ENCODE measurements around the gene WRAP73.

DNA sequence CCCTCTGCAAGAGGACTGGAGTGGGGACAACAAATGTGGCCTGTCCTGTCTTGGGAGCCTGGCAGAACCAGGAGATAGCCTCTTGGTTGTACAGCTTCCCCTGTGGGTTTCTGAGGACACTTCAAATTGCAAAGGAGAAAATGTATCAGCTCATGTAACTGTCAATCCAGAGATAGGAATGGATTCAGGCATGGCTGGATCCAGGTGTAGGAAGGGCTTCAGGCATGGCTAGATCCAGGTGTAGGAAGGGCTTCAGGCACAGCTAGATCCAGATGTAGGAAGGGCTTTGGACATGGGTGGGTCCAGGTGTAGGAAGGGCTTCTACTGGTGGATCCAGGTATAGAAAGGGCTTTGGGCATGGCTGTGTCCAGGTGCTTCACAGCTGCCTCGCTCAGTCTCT, 33.3 kb upstream of the WRAP73 start:
- TF ChIP-seq CTCF (IDR thresholded peaks at IDR 0.05) (no peak), POLR2A (IDR thresholded peaks at IDR 0.05) (no peak)

Data from right lobe of liver (tissue), 4 donors.